GM20000 (cell line): Measurements from ENCODE around the gene ARMC3.

ENCODE experiments used
- DNase-seq: peaks from one replicate; pipeline ENCODE4 v3.0.0; 2012; ENCODE audit warnings: low spot score
- TF ChIP-seq, protein P1 (sequence below): IDR thresholded peaks from 2 replicates; pipeline ENCODE4 v1.5.1; 2012; ENCODE audit warnings: mild to moderate bottlenecking, control low read depth; ENCODE audit errors: extremely low read depth, missing control alignments

ARMC3 gene

GRCh38 chr10:23034790-23035189 lies 106.9 kb downstream of the ARMC3 start:
- TF ChIP-seq, protein P1, sequence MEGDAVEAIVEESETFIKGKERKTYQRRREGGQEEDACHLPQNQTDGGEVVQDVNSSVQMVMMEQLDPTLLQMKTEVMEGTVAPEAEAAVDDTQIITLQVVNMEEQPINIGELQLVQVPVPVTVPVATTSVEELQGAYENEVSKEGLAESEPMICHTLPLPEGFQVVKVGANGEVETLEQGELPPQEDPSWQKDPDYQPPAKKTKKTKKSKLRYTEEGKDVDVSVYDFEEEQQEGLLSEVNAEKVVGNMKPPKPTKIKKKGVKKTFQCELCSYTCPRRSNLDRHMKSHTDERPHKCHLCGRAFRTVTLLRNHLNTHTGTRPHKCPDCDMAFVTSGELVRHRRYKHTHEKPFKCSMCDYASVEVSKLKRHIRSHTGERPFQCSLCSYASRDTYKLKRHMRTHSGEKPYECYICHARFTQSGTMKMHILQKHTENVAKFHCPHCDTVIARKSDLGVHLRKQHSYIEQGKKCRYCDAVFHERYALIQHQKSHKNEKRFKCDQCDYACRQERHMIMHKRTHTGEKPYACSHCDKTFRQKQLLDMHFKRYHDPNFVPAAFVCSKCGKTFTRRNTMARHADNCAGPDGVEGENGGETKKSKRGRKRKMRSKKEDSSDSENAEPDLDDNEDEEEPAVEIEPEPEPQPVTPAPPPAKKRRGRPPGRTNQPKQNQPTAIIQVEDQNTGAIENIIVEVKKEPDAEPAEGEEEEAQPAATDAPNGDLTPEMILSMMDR = no peak
- DNase-seq = no peak

DNA sequence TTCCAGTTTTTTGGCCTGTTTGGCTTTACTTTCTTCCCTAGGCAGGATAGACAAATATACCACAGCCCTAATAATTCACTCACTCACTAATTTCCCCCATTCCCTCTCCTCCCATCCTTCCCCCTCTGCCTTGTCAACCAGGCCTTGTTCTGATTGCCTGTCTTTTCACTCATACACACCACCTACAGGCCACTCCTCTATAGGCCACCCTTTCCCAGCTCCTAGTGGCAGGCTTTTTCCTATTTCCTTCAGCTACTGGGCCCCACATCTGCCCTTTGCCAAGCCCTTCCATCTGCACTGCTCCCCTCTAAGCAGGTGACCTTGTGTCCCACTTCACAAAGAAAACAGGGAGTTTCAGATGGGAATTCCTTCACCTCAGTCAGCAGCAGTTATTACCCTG lies 107.7 kb downstream of the ARMC3 start:
- no peak for DNase-seq
- TF ChIP-seq, protein P1 = no peak

DNA sequence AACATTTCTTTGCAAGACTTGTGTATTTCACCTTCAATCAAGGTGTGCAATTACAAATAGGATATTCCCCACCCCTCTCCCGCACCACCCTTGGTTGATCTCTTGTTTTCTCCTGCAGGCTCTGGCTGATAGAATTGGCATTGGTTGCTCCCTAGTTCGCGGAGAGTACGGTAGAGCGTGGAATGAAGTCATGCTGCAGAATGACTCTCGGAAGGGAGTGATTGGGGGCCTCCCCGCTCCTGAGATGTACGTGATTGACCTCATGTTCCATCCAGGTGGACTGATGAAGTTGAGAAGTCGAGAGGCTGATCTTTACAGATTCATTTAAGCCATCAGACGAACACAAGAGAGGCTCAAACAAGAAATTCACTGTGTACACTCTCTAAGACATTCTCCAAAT lies 109.3 kb downstream of the ARMC3 start:
- TF ChIP-seq, protein P1 = no peak
- DNase-seq = no peak

DNA sequence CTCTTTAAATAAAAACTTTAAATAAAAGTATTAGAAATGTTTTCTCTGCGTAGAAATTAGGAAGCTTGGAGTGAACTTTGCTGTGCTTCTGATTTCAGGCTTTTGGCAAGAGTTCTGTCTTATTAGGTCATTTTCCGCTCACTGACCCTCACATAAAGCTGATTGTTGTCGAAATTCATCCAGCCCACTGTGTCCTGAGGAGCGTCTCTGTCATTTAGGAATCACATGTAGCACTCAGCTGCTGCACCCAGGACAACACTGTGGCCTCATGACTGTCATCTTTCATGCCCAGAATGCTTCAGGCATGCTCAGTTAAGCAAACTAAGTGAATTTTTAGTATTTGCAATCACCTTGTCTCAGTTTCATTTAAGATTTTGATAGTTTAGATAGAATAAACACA lies 109.7 kb downstream of the ARMC3 start:
- TF ChIP-seq, protein P1 = no peak
- no peak for DNase-seq

GRCh38 chr10:23038172-23038571 lies 110.3 kb downstream of the ARMC3 start:
- DNase-seq = no peak

GRCh38 chr10:23040002-23040401 lies 112.1 kb downstream of the ARMC3 start:
- DNase-seq = no peak
- TF ChIP-seq, protein P1 = no peak

More at GRCh38 chr10:23038172-23038571, 110.3 kb downstream of the ARMC3 start:
- TF ChIP-seq, protein P1 = no peak

GRCh38 chr10:23046027-23046426 lies 118.2 kb downstream of the ARMC3 start:
- DNase-seq = no peak

More at GRCh38 chr10:23046027-23046426, 118.2 kb downstream of the ARMC3 start:
- TF ChIP-seq, protein P1 = no peak
